H9 (cell line): ENCODE results near the gene QSER1. TPM values are rescaled to one million over a fixed set of nuclear protein-coding genes. Genes with fewer than 3 reads are reported as not detected.
A peak's percentile ranks its signal among the peaks of the same experiment; 100 is the strongest.

Experiments
- DNase-seq: peaks from one replicate; pipeline ENCODE4 v3.0.0-alpha.2; 2017
- H2AFZ ChIP-seq: one replicate; pipeline ENCODE4 v1.6.1; 2013; ENCODE audit warnings: mild to moderate bottlenecking, low read length, control low read depth, moderate library complexity
- H2AK5ac ChIP-seq: 2 replicates; pipeline ENCODE4 v1.6.1; 2013; ENCODE audit warnings: low read length, control low read depth, mixed read lengths; ENCODE audit not compliant: insufficient read length
- H2BK120ac ChIP-seq: one replicate; pipeline ENCODE4 v1.6.1; 2013; ENCODE audit warnings: low read depth, mild to moderate bottlenecking, low read length, control low read depth, inconsistent platforms; ENCODE audit not compliant: poor library complexity, severe bottlenecking
- H2BK12ac ChIP-seq: 2 replicates; pipeline ENCODE4 v1.6.1; 2013; ENCODE audit warnings: low read length, control low read depth, mixed read lengths, low read depth; ENCODE audit not compliant: insufficient read length
- H2BK15ac ChIP-seq: 2 replicates; pipeline ENCODE4 v1.6.1; 2013; ENCODE audit warnings: low read depth, low read length, control low read depth
- H2BK20ac ChIP-seq: one replicate; pipeline ENCODE4 v1.6.1; 2013; ENCODE audit warnings: low read depth, mild to moderate bottlenecking, low read length, control low read depth, inconsistent platforms; ENCODE audit not compliant: poor library complexity, severe bottlenecking
- H2BK5ac ChIP-seq: 2 replicates; pipeline ENCODE4 v1.6.1; 2013; ENCODE audit warnings: low read length, control low read depth, mixed read lengths; ENCODE audit not compliant: insufficient read length
- H3K14ac ChIP-seq: 2 replicates; pipeline ENCODE4 v1.6.1; 2013; ENCODE audit warnings: low read length, control low read depth; ENCODE audit not compliant: insufficient read depth
- H3K18ac ChIP-seq: 2 replicates; pipeline ENCODE4 v1.6.1; 2013; ENCODE audit warnings: low read depth, mild to moderate bottlenecking, mixed read lengths, low read length, control low read depth; ENCODE audit not compliant: insufficient read length
- H3K23ac ChIP-seq: 2 replicates; pipeline ENCODE4 v1.6.1; 2013; ENCODE audit warnings: low read length, control low read depth, mixed read lengths, low read depth; ENCODE audit not compliant: insufficient read length
- H3K23me2 ChIP-seq: 2 replicates; pipeline ENCODE4 v1.6.1; 2013; ENCODE audit warnings: low read depth, mild to moderate bottlenecking, mixed read lengths, low read length, control low read depth; ENCODE audit not compliant: insufficient read length, poor library complexity, severe bottlenecking
- H3K27ac ChIP-seq: 2 replicates; pipeline ENCODE4 v1.5.1; 2013; ENCODE audit warnings: low read length, control low read depth, mixed read lengths, low read depth; ENCODE audit not compliant: insufficient read length
- H3K27me3 ChIP-seq: 2 replicates; pipeline ENCODE4 v1.6.1; 2013; ENCODE audit warnings: low read length, control low read depth, inconsistent platforms; ENCODE audit not compliant: insufficient read depth
- H3K4ac ChIP-seq: 2 replicates; pipeline ENCODE4 v1.6.1; 2013; ENCODE audit warnings: low read depth, mild to moderate bottlenecking, control low read depth, inconsistent platforms, low read length, moderate library complexity
- H3K4me1 ChIP-seq: 2 replicates; pipeline ENCODE4 v1.6.1; 2013; ENCODE audit warnings: low read length, control low read depth, inconsistent platforms; ENCODE audit not compliant: insufficient read depth
- H3K4me2 ChIP-seq: 2 replicates; pipeline ENCODE4 v1.6.1; 2013; ENCODE audit warnings: low read length, control low read depth, mixed read lengths; ENCODE audit not compliant: insufficient read length, insufficient read depth
- H3K56ac ChIP-seq: 2 replicates; pipeline ENCODE4 v1.6.1; 2013; ENCODE audit warnings: low read depth, mild to moderate bottlenecking, mixed read lengths, low read length, control low read depth; ENCODE audit not compliant: insufficient read length
- H3K79me1 ChIP-seq: 2 replicates; pipeline ENCODE4 v1.6.1; 2013; ENCODE audit warnings: low read depth, mild to moderate bottlenecking, moderate library complexity, low read length, control low read depth, inconsistent platforms; ENCODE audit not compliant: insufficient read depth, poor library complexity, severe bottlenecking
- H3K79me2 ChIP-seq: 2 replicates; pipeline ENCODE4 v1.6.1; 2013; ENCODE audit warnings: low read length, control low read depth, inconsistent platforms; ENCODE audit not compliant: insufficient read depth
- H3K9ac ChIP-seq: 2 replicates; pipeline ENCODE4 v1.6.1; 2013; ENCODE audit warnings: low read length, control low read depth, mixed read lengths; ENCODE audit not compliant: insufficient read length; ENCODE audit errors: extremely low read depth
- H3K9me3 ChIP-seq: one replicate; pipeline ENCODE4 v1.6.1; 2013; ENCODE audit warnings: low read depth, low read length, inconsistent platforms; ENCODE audit not compliant: control insufficient read depth
- H3T11ph ChIP-seq: one replicate; pipeline ENCODE4 v1.6.1; 2013; ENCODE audit warnings: mild to moderate bottlenecking, low read length, control low read depth, inconsistent platforms
- H4K20me1 ChIP-seq: one replicate; pipeline ENCODE4 v1.6.1; 2013; ENCODE audit not compliant: control insufficient read depth, insufficient read length, insufficient read depth
- H4K5ac ChIP-seq: 2 replicates; pipeline ENCODE4 v1.6.1; 2013; ENCODE audit warnings: low read depth, mild to moderate bottlenecking, mixed read lengths, low read length, control low read depth; ENCODE audit not compliant: insufficient read length
- H4K8ac ChIP-seq: replicated peaks from 2 replicates; pipeline ENCODE4 v1.6.1; 2013; ENCODE audit warnings: low read length, control low read depth, mixed read lengths, low read depth; ENCODE audit not compliant: insufficient read length
- H4K91ac ChIP-seq: 2 replicates; pipeline ENCODE4 v1.6.1; 2013; ENCODE audit warnings: low read depth, mild to moderate bottlenecking, moderate library complexity, mixed read lengths, low read length, control low read depth; ENCODE audit not compliant: insufficient read length
- H3K27ac Mint-ChIP-seq, 3 experiments: 2 replicates in 2 of 3; 3 replicates in 1 of 3; pipeline ENCODE4 v1.8.0; 2020 to 2021; ENCODE audit warnings: mixed read lengths in 3 of 3, mild to moderate bottlenecking in 1 of 3, moderate library complexity in 1 of 3
- H3K27me3 Mint-ChIP-seq: 2 replicates; pipeline ENCODE4 v1.8.0; 2021; ENCODE audit warnings: low read depth, mild to moderate bottlenecking, moderate library complexity, mixed read lengths
- H3K36me3 Mint-ChIP-seq, 3 experiments: 2 replicates in 2 of 3; 3 replicates in 1 of 3; pipeline ENCODE4 v1.8.0; 2020 to 2021; ENCODE audit warnings: low read depth in 3 of 3, mixed read lengths in 3 of 3; ENCODE audit not compliant: insufficient read depth in 1 of 3
- H3K4me1 Mint-ChIP-seq, 2 experiments: 2 replicates each; pipeline ENCODE4 v1.8.0; 2020; ENCODE audit warnings: mixed read lengths in 2 of 2
- H3K4me3 Mint-ChIP-seq, 2 experiments: 2 replicates in 1 of 2; 3 replicates in 1 of 2; pipeline ENCODE4 v1.8.0; 2020 to 2021; ENCODE audit warnings: mild to moderate bottlenecking in 2 of 2, mixed read lengths in 2 of 2, moderate library complexity in 1 of 2
- H3K9me3 Mint-ChIP-seq, 2 experiments: 2 replicates in 1 of 2; 3 replicates in 1 of 2; pipeline ENCODE4 v1.8.0; 2020; ENCODE audit warnings: mild to moderate bottlenecking in 2 of 2, mixed read lengths in 2 of 2, moderate library complexity in 1 of 2
- CTCF ChIP-seq: fragments of 200-600 bp; sonication (generic); conservative IDR thresholded peaks from 3 replicates; pipeline ENCODE4 v1.8.0; 2021; ENCODE audit warnings: antibody characterized with exemption, mild to moderate bottlenecking
- WGBS: extraction: QIAGEN DNeasy Blood & Tissue Kit; methylation state at CpG from one replicate; pipeline ENCODE4 v1.1.7; 2013; ENCODE audit warnings: missing lambda C conversion rate, low lambda C conversion rate, mixed read lengths; ENCODE audit not compliant: insufficient read length; ENCODE audit errors: extremely low coverage; 5-methylcytosine and 5-hydroxymethylcytosine counted together
- total RNA-seq: library from RNA; stranded (reverse); gene quantifications from 2 replicates; pipeline ENCODE4 v1.2.1, GENCODE V29; 2021

QSER1 gene
- total RNA-seq, 1 experiment from 2014 or later, result 139 TPM

- no peak overlapping the region for H3K56ac ChIP-seq
- H4K8ac ChIP-seq, result no peak overlapping the region
- H3K4ac ChIP-seq, result no peak overlapping the region; the same call in 1 of the 2 replicates
- H4K91ac ChIP-seq, result no peak overlapping the region
- no peak overlapping the region for H2BK120ac ChIP-seq
- peak overlapping the region; percentile 85 for H3K9ac ChIP-seq
- H2AFZ ChIP-seq, result no peak overlapping the region
- H3K79me1 ChIP-seq, result no peaks in the 10 kb centered on the region
- H3K14ac ChIP-seq, result peak overlapping the region; percentile 70; the same call in 1 of the 2 replicates
- peaks cover 4% of the 10 kb centered on the region for H3K23me2 ChIP-seq
- Mint-ChIP-seq H3K4me1 (peaks cover 33 to 34% of the 10 kb centered on the region in 2 experiments), H3K27me3 (no peaks in the 10 kb centered on the region), H3K4me3 (peak overlapping the region; percentile 74 to 93), H3K27ac (peak overlapping the region; percentile 55 to 100 (median 100)), H3K36me3 (peaks cover 21 to 43% (median 33%) of the 10 kb centered on the region in 3 experiments), H3K9me3 (peaks cover 21 to 23% of the 10 kb centered on the region in 2 experiments)
- H3K4me2 ChIP-seq, result peak overlapping the region; percentile 79
- peaks cover 30% of the 10 kb centered on the region for H3K79me2 ChIP-seq
- H2AK5ac ChIP-seq, result no peak overlapping the region
- H3K9me3 ChIP-seq, result no peaks in the 10 kb centered on the region
- no peaks in the 10 kb centered on the region; the same call in 1 of the 2 replicates for H3K4me1 ChIP-seq
- TF ChIP-seq CTCF, result no peak
- H4K20me1 ChIP-seq, result no peaks in the 10 kb centered on the region
- no peak overlapping the region for H2BK15ac ChIP-seq
- H2BK5ac ChIP-seq, result no peak overlapping the region
- DNase-seq, result no peak
- peak overlapping the region; percentile 76 for H3K27ac ChIP-seq
- no peak overlapping the region for H2BK12ac ChIP-seq
- H2BK20ac ChIP-seq, result no peak overlapping the region
- H3K18ac ChIP-seq, result peak overlapping the region; percentile 52
- WGBS, result no CpG with 5 or more reads among the region's 10 CpGs
- no peaks in the 10 kb centered on the region for H3K27me3 ChIP-seq
- H3T11ph ChIP-seq, result no peak overlapping the region
- H3K23ac ChIP-seq, result no peak overlapping the region
- H4K5ac ChIP-seq, result no peak overlapping the region
Measured at GRCh38 chr11:32891657-32892354, 805 bp upstream of the QSER1 start.
